ENCODE measurements around the gene POU2F2.

- no peak for TF ChIP-seq CTCF (conservative IDR thresholded peaks at IDR 0.05; ENCODE audit: low read depth, low read length)
- TF ChIP-seq EZH2phosphoT487 (IDR thresholded peaks at IDR 0.05; ENCODE audit: borderline replicate concordance, low read length): no peak
- no peak for TF ChIP-seq EZH2 (IDR thresholded peaks at IDR 0.05; ENCODE audit: low read length, unreplicated experiment)
Observed at GRCh38 chr19:42052241-42052863, 79.9 kb downstream of the POU2F2 start.
